Prostate gland (tissue), 2 donors: Measurements from ENCODE around the gene CD40.

Experiments used
- POLR2A ChIP-seq: fragments of 450-650 bp; IDR thresholded peaks from one replicate; pipeline ENCODE4 v1.6.1; 2016; ENCODE audit warnings: antibody characterized with exemption, mild to moderate bottlenecking
- POLR2AphosphoS5 ChIP-seq: sonication (generic); formaldehyde crosslinking; IDR thresholded peaks from one replicate; pipeline ENCODE4 v1.6.1; 2017; ENCODE audit warnings: antibody characterized with exemption
- TF ChIP-seq, protein P1 (sequence below), 4 experiments: fragments of 200-600 bp in 2 of 4; fragments of 450-650 bp in 2 of 4; sonication (generic) in 2 of 4; IDR thresholded peaks; 1 replicate in 3 of 4; 2 replicates in 1 of 4; pipeline ENCODE4 v1.5.1; 2016 to 2019; ENCODE audit warnings: antibody characterized with exemption in 4 of 4, mild to moderate bottlenecking in 2 of 4, moderate library complexity in 2 of 4

- TF ChIP-seq, protein P1, sequence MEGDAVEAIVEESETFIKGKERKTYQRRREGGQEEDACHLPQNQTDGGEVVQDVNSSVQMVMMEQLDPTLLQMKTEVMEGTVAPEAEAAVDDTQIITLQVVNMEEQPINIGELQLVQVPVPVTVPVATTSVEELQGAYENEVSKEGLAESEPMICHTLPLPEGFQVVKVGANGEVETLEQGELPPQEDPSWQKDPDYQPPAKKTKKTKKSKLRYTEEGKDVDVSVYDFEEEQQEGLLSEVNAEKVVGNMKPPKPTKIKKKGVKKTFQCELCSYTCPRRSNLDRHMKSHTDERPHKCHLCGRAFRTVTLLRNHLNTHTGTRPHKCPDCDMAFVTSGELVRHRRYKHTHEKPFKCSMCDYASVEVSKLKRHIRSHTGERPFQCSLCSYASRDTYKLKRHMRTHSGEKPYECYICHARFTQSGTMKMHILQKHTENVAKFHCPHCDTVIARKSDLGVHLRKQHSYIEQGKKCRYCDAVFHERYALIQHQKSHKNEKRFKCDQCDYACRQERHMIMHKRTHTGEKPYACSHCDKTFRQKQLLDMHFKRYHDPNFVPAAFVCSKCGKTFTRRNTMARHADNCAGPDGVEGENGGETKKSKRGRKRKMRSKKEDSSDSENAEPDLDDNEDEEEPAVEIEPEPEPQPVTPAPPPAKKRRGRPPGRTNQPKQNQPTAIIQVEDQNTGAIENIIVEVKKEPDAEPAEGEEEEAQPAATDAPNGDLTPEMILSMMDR (IDR thresholded peaks at IDR 0.05) = no peak
- no peak for TF ChIP-seq POLR2A
- TF ChIP-seq POLR2AphosphoS5 = no peak
These were observed 13.9 kb upstream of the CD40 start for GRCh38 chr20:46104262-46104661.
